GM12878 (cell line): ENCODE data around the gene AEBP2. TPM values are rescaled to one million over a fixed set of nuclear protein-coding genes. Genes with fewer than 3 reads are reported as not detected.

Experiments
- ATAC-seq: fragments of 200-7000 bp; cut with Tn5 transposase; 3 replicates; pipeline ENCODE4 v1.9.1; 2020; ENCODE audit warnings: mild to moderate bottlenecking, moderate library complexity
- BruUV-seq: library from RNA; stranded (reverse); fragments of 400-500 nt; replicated peaks from 2 replicates; lab custom pipeline; 2021; lab: Mats Ljungman, UMichigan
- CTCF ChIA-PET: fragments of 300-600 bp; sonication (Branson Sonifier 250); formaldehyde crosslinking; extraction: SDS; loops from one replicate; lab custom pipeline; 2021; ENCODE audit warnings: inconsistent platforms; lab: Yijun Ruan, JAX
- POLR2A ChIA-PET: fragments of 350-600 bp; formaldehyde crosslinking; extraction: SDS; loops from one replicate; lab custom pipeline; 2021; ENCODE audit warnings: inconsistent platforms; lab: Charles Lee
- RAD21 ChIA-PET: fragments of 300-600 bp; sonication (Branson Sonifier 250); formaldehyde crosslinking; loops from one replicate; lab custom pipeline; 2023; ENCODE audit warnings: antibody characterized with exemption; ENCODE audit not compliant: unreplicated experiment; lab: Charles Lee
- SMC1A ChIA-PET: fragments of 300-600 bp; sonication (Branson Sonifier 250); formaldehyde crosslinking; loops from one replicate; lab custom pipeline; 2023; ENCODE audit not compliant: unreplicated experiment, uncharacterized antibody; lab: Charles Lee
- DNase-seq: peaks from one replicate; pipeline ENCODE4 v3.0.0-alpha.2; 2011; ENCODE audit warnings: low read depth, low spot score
- FAIRE-seq: peaks from 3 replicates; lab custom pipeline; 2011; peaks lifted over from hg19 to GRCh38; lab: Jason Lieb, UNC
- H2AFZ ChIP-seq: 2 replicates; pipeline ENCODE4 v1.6.0; 2011; ENCODE audit warnings: low read depth, low read length, control low read depth; ENCODE audit not compliant: control insufficient read depth
- H3K27ac ChIP-seq: 2 replicates; pipeline ENCODE4 v1.5.1; 2011; ENCODE audit warnings: control low read depth; ENCODE audit not compliant: control insufficient read depth, insufficient read depth
- H3K27me3 ChIP-seq, 2 experiments: replicated peaks in 1 of 2; 2 replicates each; pipeline versions ENCODE4 v1.6.0 to v1.6.1; 2011; ENCODE audit warnings: low read length in 1 of 2; ENCODE audit not compliant: control insufficient read depth in 2 of 2, insufficient read depth in 2 of 2
- H3K36me3 ChIP-seq, 2 experiments: 2 replicates each; pipeline ENCODE4 v1.5.1; 2011; ENCODE audit warnings: low read length in 1 of 2; ENCODE audit not compliant: control insufficient read depth in 2 of 2, insufficient read depth in 2 of 2
- H3K4me1 ChIP-seq: 2 replicates; pipeline ENCODE4 v1.6.1; 2011; ENCODE audit warnings: mild to moderate bottlenecking, low read length, moderate library complexity, mixed read lengths; ENCODE audit not compliant: control insufficient read depth, insufficient read depth
- H3K4me2 ChIP-seq: 2 replicates; pipeline ENCODE4 v1.6.0; 2011; ENCODE audit warnings: control low read depth; ENCODE audit not compliant: control insufficient read depth, insufficient read depth
- H3K4me3 ChIP-seq: fragments of 200-600 bp; sonication (generic); 2 replicates; pipeline ENCODE4 v1.5.1; 2016
- H3K79me2 ChIP-seq: 2 replicates; pipeline ENCODE4 v1.6.0; 2011; ENCODE audit warnings: low read length; ENCODE audit not compliant: control insufficient read depth, insufficient read depth
- H3K9ac ChIP-seq: 2 replicates; pipeline ENCODE4 v1.8.0; 2011; ENCODE audit warnings: low read length, control low read depth, mixed read lengths; ENCODE audit not compliant: control insufficient read depth, insufficient read depth
- H3K9me3 ChIP-seq: replicated peaks from 3 replicates; pipeline ENCODE4 v1.5.1; 2011; ENCODE audit warnings: mild to moderate bottlenecking, low read length; ENCODE audit not compliant: control insufficient read depth, insufficient read depth
- H4K20me1 ChIP-seq: 2 replicates; pipeline ENCODE4 v1.6.0; 2011; ENCODE audit not compliant: control insufficient read depth, insufficient read depth
- BHLHE40 ChIP-seq, 2 experiments: fragments of 450-650 bp in 1 of 2; IDR thresholded peaks; 2 replicates each; pipeline ENCODE4 v1.6.1; 2011 to 2017; ENCODE audit warnings: low read depth in 2 of 2, borderline replicate concordance in 1 of 2, improper control_type of control experiment in 1 of 2, low read length in 1 of 2, mild to moderate bottlenecking in 1 of 2
- E2F8 ChIP-seq: fragments of 450-650 bp; IDR thresholded peaks from 2 replicates; pipeline ENCODE4 v1.6.1; 2018; ENCODE audit warnings: mild to moderate bottlenecking, low read depth, moderate library complexity; ENCODE audit not compliant: partially characterized antibody
- MLLT1 ChIP-seq: fragments of 450-650 bp; IDR thresholded peaks from 2 replicates; pipeline ENCODE4 v1.6.1; 2016; ENCODE audit warnings: mild to moderate bottlenecking
- RB1 ChIP-seq: fragments of 450-650 bp; formaldehyde crosslinking; IDR thresholded peaks from 2 replicates; pipeline ENCODE4 v1.6.1; 2017; ENCODE audit warnings: mild to moderate bottlenecking, borderline replicate concordance
- ZBTB11 ChIP-seq: fragments of 450-650 bp; formaldehyde crosslinking; IDR thresholded peaks from 2 replicates; pipeline ENCODE4 v1.5.0; 2022; ENCODE audit warnings: mild to moderate bottlenecking, missing genetic modification characterization
- ZNF274 ChIP-seq: IDR thresholded peaks from one replicate; pipeline ENCODE4 v1.8.0; 2011; ENCODE audit not compliant: insufficient read length, insufficient read depth
- WGBS: methylation state at CpG from one replicate; pipeline ENCODE4 v1.1.6; 2016; ENCODE audit warnings: low lambda C conversion rate; ENCODE audit not compliant: insufficient replicate concordance, insufficient coverage; ENCODE audit errors: missing lambda C conversion rate; 5-methylcytosine and 5-hydroxymethylcytosine counted together
- in situ Hi-C: fragments of 300-500 bp; cut with MboI; formaldehyde crosslinking; loops from 9 replicates; pipeline ENCODE4 v1.14.3; 2018; ENCODE audit warnings: mixed read lengths
- intact Hi-C: fragments of 100-400 bp; cut with micrococcal nuclease; formaldehyde crosslinking; loops from one replicate; pipeline ENCODE4 v1.14.2; 2022; ENCODE audit not compliant: unreplicated experiment
- polyA plus RNA-seq, 11 experiments: library from polyadenylated mRNA; depleted of rRNA in 4 of 11; unstranded in 6 of 11; stranded (reverse) in 5 of 11; fragments of >200 nt; fragmentation: Nextera tagmentation in 4 of 11; fragmentation: Illumina TruSeq in 1 of 11; extraction: Ambion mirVana in 4 of 11; extraction: Trizol in 1 of 11; gene quantifications; 1 replicate in 1 of 11; 2 replicates in 10 of 11; pipeline versions ENCODE4 v1.2.1 to v1.2.3, GENCODE V29; 2011 to 2016; ENCODE audit warnings: inconsistent platforms in 2 of 11, missing spikeins in 2 of 11, low read depth in 1 of 11
- total RNA-seq, 4 experiments: library from RNA; depleted of rRNA in 3 of 4; stranded (reverse); fragments of >200 nt in 3 of 4; fragmentation: Illumina TruSeq in 1 of 4; extraction: Trizol in 1 of 4; gene quantifications; 2 replicates each; pipeline versions ENCODE4 v1.2.1 to v1.2.3, GENCODE V29; 2013 to 2021

The AEBP2 gene
- total and polyA plus RNA-seq, 10 of the 15 experiments (the other 5 are each of a cell fraction or from before 2014, with no cell fraction given), result 17.6 to 126 (median 44.8) TPM

- WGBS, result 100% methylated on average over 1 of the region's 1 CpG
- SMC1A ChIA-PET, result no interaction called here
- DNase-seq, result no peak
- no peak for FAIRE-seq
- H3K4me1 ChIP-seq, result no peaks in the 10 kb centered on the region
- RAD21 ChIA-PET, result no interaction called here
- no peak overlapping the region for H2AFZ ChIP-seq
- BruUV-seq, result no TSS peak
- no peaks in the 10 kb centered on the region for H3K9me3 ChIP-seq
- H3K27me3 ChIP-seq, result no peaks in the 10 kb centered on the region
- H3K4me2 ChIP-seq, result no peak overlapping the region
- H3K27ac ChIP-seq, result no peak overlapping the region
- no peak overlapping the region for H3K9ac ChIP-seq
- H3K36me3 ChIP-seq, result peaks cover 1 to 2% of the 10 kb centered on the region in 2 experiments
- H3K79me2 ChIP-seq, result no peaks in the 10 kb centered on the region
- TF ChIP-seq ZBTB11 (CRISPR knock-in tag) (no peak), RB1 (no peak), MLLT1 (no peak), E2F8 (no peak), BHLHE40 (IDR thresholded peaks at IDR 0.05; ENCODE audit: borderline replicate concordance in 1 of 2, low read depth in 2 of 2, low read length in 1 of 2) (no peak), ZNF274 (no peak)
- CTCF ChIA-PET, result no interaction called here
- H3K4me3 ChIP-seq, result no peak overlapping the region
- in situ Hi-C loops (no loop called here), intact Hi-C loops (no loop called here)
- POLR2A ChIA-PET, result no interaction called here
- ATAC-seq, result no peak
- no peaks in the 10 kb centered on the region for H4K20me1 ChIP-seq
These were observed 78.9 kb downstream of the AEBP2 start for GRCh38 chr12:19518209-19518608.
